Prostate gland (tissue), 2 donors: ENCODE data around the gene SDHD.

Experiments
- POLR2A ChIP-seq: fragments of 450-650 bp; IDR thresholded peaks from one replicate; pipeline ENCODE4 v1.6.1; 2016; ENCODE audit warnings: antibody characterized with exemption, mild to moderate bottlenecking
- TF ChIP-seq, protein P1 (sequence below), 4 experiments: fragments of 200-600 bp in 2 of 4; fragments of 450-650 bp in 2 of 4; sonication (generic) in 2 of 4; IDR thresholded peaks; 1 replicate in 3 of 4; 2 replicates in 1 of 4; pipeline ENCODE4 v1.5.1; 2016 to 2019; ENCODE audit warnings: antibody characterized with exemption in 4 of 4, mild to moderate bottlenecking in 2 of 4, moderate library complexity in 2 of 4

DNA sequence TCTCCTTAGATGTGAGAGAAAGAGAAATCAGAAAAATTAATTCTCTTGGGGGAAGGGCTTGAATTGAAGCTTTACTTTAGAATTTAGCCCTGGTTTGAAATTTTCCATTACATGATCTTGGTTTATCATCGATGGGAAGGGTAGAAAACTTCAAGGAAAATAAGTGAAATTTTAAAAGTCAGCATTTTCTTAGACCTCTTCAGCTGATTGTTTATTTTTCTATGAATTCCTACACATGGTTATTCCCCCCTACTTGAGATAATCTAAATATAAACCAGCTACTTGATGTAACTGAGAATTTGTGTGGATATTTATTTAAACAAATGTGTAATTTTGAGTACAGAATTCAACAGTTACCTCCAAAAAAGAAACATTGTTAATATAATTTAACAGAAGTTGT is 23.8 kb upstream of the SDHD start:
- TF ChIP-seq, protein P1, sequence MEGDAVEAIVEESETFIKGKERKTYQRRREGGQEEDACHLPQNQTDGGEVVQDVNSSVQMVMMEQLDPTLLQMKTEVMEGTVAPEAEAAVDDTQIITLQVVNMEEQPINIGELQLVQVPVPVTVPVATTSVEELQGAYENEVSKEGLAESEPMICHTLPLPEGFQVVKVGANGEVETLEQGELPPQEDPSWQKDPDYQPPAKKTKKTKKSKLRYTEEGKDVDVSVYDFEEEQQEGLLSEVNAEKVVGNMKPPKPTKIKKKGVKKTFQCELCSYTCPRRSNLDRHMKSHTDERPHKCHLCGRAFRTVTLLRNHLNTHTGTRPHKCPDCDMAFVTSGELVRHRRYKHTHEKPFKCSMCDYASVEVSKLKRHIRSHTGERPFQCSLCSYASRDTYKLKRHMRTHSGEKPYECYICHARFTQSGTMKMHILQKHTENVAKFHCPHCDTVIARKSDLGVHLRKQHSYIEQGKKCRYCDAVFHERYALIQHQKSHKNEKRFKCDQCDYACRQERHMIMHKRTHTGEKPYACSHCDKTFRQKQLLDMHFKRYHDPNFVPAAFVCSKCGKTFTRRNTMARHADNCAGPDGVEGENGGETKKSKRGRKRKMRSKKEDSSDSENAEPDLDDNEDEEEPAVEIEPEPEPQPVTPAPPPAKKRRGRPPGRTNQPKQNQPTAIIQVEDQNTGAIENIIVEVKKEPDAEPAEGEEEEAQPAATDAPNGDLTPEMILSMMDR (IDR thresholded peaks at IDR 0.05) = no peak
- TF ChIP-seq POLR2A = no peak
